ENCODE data around the gene CRBN. TPM values are rescaled to one million over a fixed set of nuclear protein-coding genes. Genes with fewer than 3 reads are reported as not detected.

CRBN gene
- total and polyA plus RNA-seq, 2 of the 13 experiments (the other 11 are each of a cell fraction or from before 2014, with no cell fraction given): 30.8 to 36.1 TPM

DNA sequence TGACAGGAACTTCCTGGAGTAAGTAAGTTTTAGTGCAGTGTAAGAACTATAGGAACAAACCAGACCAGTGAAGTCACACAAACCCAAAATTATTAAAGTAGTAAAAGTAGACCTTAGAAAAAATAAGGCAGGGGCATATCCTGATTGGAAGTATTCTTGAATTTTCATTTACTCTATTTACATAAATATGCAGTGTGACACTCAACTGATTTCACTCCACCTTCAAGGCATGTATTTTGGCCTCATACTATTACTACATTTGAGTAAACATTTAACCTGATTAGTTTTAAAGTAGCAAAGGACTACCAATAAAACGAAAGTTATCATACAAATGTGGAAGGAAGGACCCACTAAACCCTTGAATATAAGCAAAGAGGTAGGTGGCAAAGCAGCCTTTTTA lies 29.9 kb downstream of the CRBN start:
- in situ Hi-C loops (cut with HindIII; ENCODE audit: extremely low pct_ligation_motif_present, low pct_unique_long_range_greater_than_20kb) (no loop called here), intact Hi-C loops (cut with micrococcal nuclease; ENCODE audit: unreplicated experiment) (no loop called here)
- FAIRE-seq (no peak), ATAC-seq (no peak), DNase-seq (ENCODE audit: low spot score) (no peak)
- POLR2A ChIA-PET: no interaction called here
- Histone ChIP-seq H3K27ac (ENCODE audit: extremely low read length, insufficient read depth, low read length) (no peak overlapping the region), H4K20me1 (ENCODE audit: insufficient read depth, low read length) (no peaks in the 10 kb centered on the region), H3K27me3 (ENCODE audit: control insufficient read depth in 1 of 2, insufficient read depth in 2 of 2, low read length in 2 of 2) (no peaks in the 10 kb centered on the region), H2AFZ (ENCODE audit: low read length) (no peak overlapping the region), H3K79me2 (ENCODE audit: insufficient read depth, low read length) (no peaks in the 10 kb centered on the region), H3K9ac (ENCODE audit: insufficient read depth, low read depth, low read length) (no peak overlapping the region), H3K9me3 (ENCODE audit: low read length) (no peaks in the 10 kb centered on the region), H3K4me1 (ENCODE audit: insufficient read depth, low read length) (no peaks in the 10 kb centered on the region), H3K36me3 (replicated peaks in 1 of 2; ENCODE audit: control insufficient read depth in 1 of 2, insufficient read depth in 2 of 2, low read length in 2 of 2) (peaks cover 3 to 63% of the 10 kb centered on the region in 2 experiments), H3K4me3 (replicated peaks in 1 of 3; ENCODE audit: insufficient read depth in 1 of 3, low read depth in 2 of 3, low read length in 3 of 3) (no peak overlapping the region), H3K4me2 (ENCODE audit: low read depth, low read length) (no peak overlapping the region)
- no TSS peak for BruUV-seq (replicated peaks)
- TF ChIP-seq, protein P1, sequence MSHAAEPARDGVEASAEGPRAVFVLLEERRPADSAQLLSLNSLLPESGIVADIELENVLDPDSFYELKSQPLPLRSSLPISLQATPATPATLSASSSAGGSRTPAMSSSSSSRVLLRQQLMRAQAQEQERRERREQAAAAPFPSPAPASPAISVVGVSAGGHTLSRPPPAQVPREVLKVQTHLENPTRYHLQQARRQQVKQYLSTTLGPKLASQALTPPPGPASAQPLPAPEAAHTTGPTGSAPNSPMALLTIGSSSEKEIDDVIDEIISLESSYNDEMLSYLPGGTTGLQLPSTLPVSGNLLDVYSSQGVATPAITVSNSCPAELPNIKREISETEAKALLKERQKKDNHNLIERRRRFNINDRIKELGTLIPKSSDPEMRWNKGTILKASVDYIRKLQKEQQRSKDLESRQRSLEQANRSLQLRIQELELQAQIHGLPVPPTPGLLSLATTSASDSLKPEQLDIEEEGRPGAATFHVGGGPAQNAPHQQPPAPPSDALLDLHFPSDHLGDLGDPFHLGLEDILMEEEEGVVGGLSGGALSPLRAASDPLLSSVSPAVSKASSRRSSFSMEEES (CRISPR knock-in tag; IDR thresholded peaks at IDR 0.05): no peak
- 0 out of 2 replicates have a peak, but pooled peaks have one; percentile 11 for TF ChIP-seq POLR2AphosphoS5 (IDR thresholded peaks at IDR 0.05; ENCODE audit: low read depth, low read length)
- CTCF ChIA-PET (ENCODE audit: low intra/inter-chr PET ratio, low total read pairs): no interaction called here
- WGBS (ENCODE audit: low lambda C conversion rate): 97% methylated on average over 1 of the region's 1 CpG

DNA sequence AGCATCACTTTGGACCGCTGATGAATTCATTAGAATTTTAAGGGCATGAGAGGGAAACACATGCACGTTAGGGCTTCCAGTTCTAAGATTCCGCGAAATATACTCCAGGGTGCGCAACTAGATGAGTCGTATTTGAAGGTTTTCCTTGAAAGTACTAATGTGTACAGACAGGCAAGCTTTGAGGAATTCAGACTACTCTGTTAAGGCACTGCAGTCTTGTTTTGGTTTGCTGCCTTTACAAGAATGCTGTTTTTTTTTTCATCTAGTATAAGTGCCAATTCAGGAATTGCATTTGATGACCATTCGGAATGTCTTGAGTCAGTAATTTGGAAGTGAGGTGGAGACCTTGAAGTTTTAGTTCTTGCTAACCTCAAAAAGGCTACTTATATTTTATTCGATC lies 33.7 kb downstream of the CRBN start:
- POLR2A ChIA-PET: no interaction called here
- H3K36me3 ChIP-seq (replicated peaks in 1 of 2; ENCODE audit: control insufficient read depth in 1 of 2, insufficient read depth in 2 of 2, low read length in 2 of 2): peaks cover 3 to 60% of the 10 kb centered on the region in 2 experiments; a peak in 4 of 5 replicates
- no peak overlapping the region for H3K27ac ChIP-seq (ENCODE audit: extremely low read length, insufficient read depth, low read length)
- no peak overlapping the region for H3K4me2 ChIP-seq (ENCODE audit: low read depth, low read length)
- BruUV-seq (replicated peaks): no TSS peak
- intact Hi-C loops (cut with micrococcal nuclease; ENCODE audit: unreplicated experiment) (no loop called here), in situ Hi-C loops (cut with HindIII; ENCODE audit: extremely low pct_ligation_motif_present, low pct_unique_long_range_greater_than_20kb) (no loop called here)
- no peak overlapping the region for H3K9ac ChIP-seq (ENCODE audit: insufficient read depth, low read depth, low read length)
- no peaks in the 10 kb centered on the region for H4K20me1 ChIP-seq (ENCODE audit: insufficient read depth, low read length)
- no peaks in the 10 kb centered on the region for H3K4me1 ChIP-seq (ENCODE audit: insufficient read depth, low read length)
- FAIRE-seq (no peak), ATAC-seq (no peak), DNase-seq (ENCODE audit: low spot score) (no peak)
- H2AFZ ChIP-seq (ENCODE audit: low read length): no peak overlapping the region
- TF ChIP-seq ZNF766 (CRISPR knock-in tag; IDR thresholded peaks at IDR 0.05; ENCODE audit: borderline replicate concordance) (no peak), TOPORS (CRISPR knock-in tag; IDR thresholded peaks at IDR 0.05) (no peak), ZNF24 (IDR thresholded peaks at IDR 0.05) (no peak), PAX8 (CRISPR knock-in tag; IDR thresholded peaks at IDR 0.05; ENCODE audit: borderline replicate concordance) (no peak), CBX1 (IDR thresholded peaks at IDR 0.05; ENCODE audit: low read depth) (no peak), POLR2G (IDR thresholded peaks at IDR 0.05; ENCODE audit: low read depth, low read length) (no peak), RBM22 (optimal IDR thresholded peaks at IDR 0.05; ENCODE audit: low read length) (peak; percentile 26)
- TF ChIP-seq, protein P2, sequence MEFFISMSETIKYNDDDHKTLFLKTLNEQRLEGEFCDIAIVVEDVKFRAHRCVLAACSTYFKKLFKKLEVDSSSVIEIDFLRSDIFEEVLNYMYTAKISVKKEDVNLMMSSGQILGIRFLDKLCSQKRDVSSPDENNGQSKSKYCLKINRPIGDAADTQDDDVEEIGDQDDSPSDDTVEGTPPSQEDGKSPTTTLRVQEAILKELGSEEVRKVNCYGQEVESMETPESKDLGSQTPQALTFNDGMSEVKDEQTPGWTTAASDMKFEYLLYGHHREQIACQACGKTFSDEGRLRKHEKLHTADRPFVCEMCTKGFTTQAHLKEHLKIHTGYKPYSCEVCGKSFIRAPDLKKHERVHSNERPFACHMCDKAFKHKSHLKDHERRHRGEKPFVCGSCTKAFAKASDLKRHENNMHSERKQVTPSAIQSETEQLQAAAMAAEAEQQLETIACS (CRISPR knock-in tag; IDR thresholded peaks at IDR 0.05): no peak
- CTCF ChIA-PET (ENCODE audit: low intra/inter-chr PET ratio, low total read pairs): no interaction called here
- H3K4me3 ChIP-seq (replicated peaks in 1 of 3; ENCODE audit: insufficient read depth in 1 of 3, low read depth in 2 of 3, low read length in 3 of 3): no peak overlapping the region
- no peaks in the 10 kb centered on the region for H3K27me3 ChIP-seq (ENCODE audit: control insufficient read depth in 1 of 2, insufficient read depth in 2 of 2, low read length in 2 of 2)
- no peaks in the 10 kb centered on the region for H3K9me3 ChIP-seq (ENCODE audit: low read length)
- 97% methylated on average over 8 of the region's 8 CpGs for WGBS (ENCODE audit: low lambda C conversion rate)
- no peaks in the 10 kb centered on the region for H3K79me2 ChIP-seq (ENCODE audit: insufficient read depth, low read length)

Data from HepG2 (cell line).